ENCODE results near the gene PDE9A. TPM values are rescaled to one million over a fixed set of nuclear protein-coding genes. Genes with fewer than 3 reads are reported as not detected.
"Not testable (repeated sequence)": the region's sequence is repeated elsewhere in the genome, so short reads cannot be mapped to it uniquely, and the experiment has no call there.

The PDE9A gene
- polyA plus RNA-seq, 12 donors, result 6.7 to 20.1 (median 8.5) TPM; not detected in 1

DNA sequence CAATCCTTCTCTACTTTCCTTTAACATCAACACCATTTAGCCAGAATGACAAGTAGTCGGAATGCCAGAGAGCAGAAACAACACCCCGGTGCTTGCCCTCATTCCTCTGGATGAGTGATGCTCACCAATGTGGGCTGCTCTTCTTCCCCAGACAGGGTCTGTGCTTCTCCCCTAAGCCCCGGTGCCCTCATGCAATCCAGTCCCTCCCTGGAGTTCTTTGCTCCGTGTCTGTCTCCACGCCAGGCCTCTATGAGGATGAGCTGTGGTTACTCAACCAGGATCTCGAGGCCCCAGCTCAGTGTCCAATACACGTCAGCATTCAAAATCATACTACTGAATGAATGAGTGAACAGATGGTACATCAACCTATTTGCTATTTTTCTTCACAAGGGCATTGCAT is 29.7 kb upstream of the PDE9A start:
- no peak for DNase-seq

- no peak for DNase-seq
Measured at GRCh38 chr21:42624095-42624790, 29.2 kb upstream of the PDE9A start.

DNA sequence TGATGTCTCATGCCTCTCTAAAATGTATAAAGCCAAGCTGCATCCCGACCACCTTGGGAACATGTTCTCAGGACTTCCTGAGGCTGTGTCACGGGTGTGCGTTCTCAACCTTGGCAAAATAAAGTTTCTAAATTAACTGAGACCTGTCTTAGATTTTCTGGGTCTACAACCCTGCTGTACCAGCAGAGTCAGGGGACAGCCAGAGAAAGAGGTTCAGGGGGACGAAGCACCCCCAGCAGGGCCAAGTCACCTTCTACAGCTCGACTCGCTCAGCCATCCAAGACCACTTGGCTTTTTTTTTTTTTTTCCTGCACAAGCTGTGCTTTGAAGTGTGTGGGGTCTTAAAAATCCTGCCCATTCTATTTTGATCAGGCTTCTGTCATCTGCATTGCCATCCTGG is 28.5 kb upstream of the PDE9A start:
- no peak for DNase-seq

- no peak for DNase-seq
Measured at GRCh38 chr21:42626171-42626570, 27.2 kb upstream of the PDE9A start.

- DNase-seq, result no peak
Measured at GRCh38 chr21:42627527-42628289, 25.7 kb upstream of the PDE9A start.

- not testable (repeated sequence) for DNase-seq
Measured at GRCh38 chr21:42628466-42629061, 24.9 kb upstream of the PDE9A start.

DNA sequence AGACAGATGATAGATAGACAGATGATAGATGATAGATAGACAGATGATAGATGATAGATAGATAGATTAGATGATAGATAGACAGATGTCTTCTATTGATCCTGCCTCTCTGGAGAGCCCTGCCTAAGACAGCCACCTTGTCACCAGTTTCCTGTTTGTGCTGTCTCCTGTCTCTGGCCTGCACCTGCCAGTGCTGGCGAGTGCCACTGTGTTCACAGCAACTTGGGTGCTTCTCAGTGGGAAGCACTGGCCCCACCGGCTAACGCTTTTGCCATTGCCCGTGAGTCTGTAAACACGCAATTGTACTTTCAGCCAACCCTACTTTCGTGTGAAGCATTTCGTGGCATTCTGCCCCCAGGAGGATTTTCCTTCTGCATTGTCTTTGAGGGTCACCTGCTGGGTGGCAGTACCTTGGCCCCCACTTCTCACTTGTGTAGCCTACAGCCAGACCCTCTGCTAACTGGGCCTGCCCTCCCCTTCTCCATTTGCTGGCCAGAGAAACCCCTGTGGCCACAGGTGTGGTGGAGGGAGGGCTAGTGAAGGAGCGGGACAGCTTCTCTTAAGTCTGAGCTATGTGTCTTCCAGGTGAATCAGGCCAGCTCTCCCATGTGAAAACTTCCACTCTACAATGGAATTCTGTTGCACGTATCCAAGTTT is 23.4 kb upstream of the PDE9A start:
- no peak for DNase-seq

GRCh38 chr21:42630626-42631025 is 22.8 kb upstream of the PDE9A start:
- DNase-seq, result no peak

GRCh38 chr21:42631142-42631541 is 22.3 kb upstream of the PDE9A start:
- no peak for DNase-seq

DNA sequence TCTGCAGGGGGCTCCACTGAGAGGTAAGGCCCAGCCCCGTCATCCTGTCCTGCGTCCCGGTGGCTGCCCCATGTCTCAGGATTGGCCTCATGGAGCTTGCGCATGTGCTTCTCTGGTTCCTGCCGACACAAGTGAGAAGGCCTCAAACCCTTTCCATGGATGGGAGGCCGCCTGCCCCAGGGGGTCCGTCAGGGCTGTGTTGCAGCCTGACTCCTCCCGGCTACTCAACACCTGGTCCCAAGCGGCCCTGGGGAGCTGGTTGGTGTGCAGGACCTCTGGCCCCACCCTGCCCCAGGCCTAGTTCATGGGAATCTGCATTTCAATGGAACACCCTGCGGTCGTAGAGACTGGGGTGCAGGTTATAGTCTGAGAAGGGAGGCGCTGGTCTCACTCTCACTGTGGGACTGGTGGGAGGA is 21.1 kb upstream of the PDE9A start:
- DNase-seq, result no peak

DNA sequence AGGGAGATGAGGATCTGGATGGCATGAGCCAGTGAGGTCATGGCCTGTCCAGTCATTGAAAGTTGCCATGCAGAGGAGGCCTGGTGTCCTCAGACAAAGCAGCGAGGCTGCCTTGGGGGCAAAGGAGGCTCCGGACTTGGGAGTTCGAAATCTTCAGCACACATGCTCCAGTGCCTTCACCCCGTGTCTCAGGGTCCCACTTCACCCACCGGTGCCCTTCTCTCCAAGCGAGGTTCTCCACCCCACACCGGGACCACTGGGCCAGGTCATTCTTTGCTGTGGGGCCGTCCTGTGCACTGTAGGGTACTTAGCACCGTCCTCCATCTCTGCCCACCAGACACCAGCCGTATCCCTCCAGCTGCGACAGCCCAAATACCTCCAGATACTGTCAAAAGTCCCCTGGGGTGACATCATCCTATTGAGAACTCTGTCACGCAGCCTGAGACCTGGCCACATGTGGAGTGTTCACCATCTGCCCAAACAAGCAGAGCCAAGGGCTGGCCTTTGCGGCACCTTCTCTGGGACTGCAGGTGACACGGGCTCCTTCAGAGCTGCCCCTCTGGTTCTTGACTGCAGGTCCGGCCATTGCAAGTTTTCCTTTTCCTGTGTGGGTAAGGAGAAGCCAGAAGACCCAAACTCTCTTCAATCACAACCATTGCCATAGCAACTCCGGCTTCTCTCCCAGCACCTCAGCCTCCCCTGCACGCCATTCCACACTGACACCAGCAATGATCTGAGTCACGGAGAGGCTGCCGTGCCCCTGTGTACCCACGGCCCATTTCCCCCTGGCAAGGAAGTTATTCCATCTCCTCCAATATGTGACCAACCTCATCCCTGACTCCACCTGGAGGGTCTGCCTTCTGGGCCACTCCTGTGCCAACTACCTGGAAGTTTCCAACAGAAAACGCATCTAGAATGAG is 20.4 kb upstream of the PDE9A start:
- DNase-seq, result no peak

- DNase-seq, result no peak
Measured at GRCh38 chr21:42633858-42634257, 19.6 kb upstream of the PDE9A start.

DNA sequence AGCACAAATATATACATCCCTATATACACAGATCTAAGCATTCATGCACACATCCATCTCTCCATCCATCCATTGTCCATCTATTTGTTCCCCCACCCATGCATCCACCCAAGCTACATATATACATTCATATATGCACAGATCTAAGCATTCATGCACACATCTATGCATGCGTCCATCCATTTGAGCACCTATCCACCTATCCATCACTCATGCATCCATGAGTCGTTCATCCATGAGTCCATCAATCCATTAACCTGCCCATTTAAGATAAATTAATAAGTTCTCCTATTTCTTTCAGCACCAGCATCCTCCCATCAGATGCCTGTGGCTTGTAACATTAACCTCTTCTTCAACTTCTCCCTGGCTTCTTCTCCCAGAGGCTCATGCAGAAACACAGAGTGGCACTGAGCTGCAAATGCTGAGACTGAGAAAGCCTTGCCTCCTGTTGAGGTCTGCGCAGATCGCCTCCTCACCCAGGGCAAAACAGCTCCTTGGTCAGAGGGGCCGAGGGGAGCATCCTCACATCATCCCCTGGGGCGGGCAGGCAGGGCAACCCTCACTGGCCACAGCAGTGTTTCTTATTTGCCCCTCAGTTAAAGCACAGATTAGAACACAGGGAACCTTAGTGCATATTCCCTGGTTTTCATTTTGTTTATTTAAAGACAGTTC is 17.4 kb upstream of the PDE9A start:
- no peak for DNase-seq

DNA sequence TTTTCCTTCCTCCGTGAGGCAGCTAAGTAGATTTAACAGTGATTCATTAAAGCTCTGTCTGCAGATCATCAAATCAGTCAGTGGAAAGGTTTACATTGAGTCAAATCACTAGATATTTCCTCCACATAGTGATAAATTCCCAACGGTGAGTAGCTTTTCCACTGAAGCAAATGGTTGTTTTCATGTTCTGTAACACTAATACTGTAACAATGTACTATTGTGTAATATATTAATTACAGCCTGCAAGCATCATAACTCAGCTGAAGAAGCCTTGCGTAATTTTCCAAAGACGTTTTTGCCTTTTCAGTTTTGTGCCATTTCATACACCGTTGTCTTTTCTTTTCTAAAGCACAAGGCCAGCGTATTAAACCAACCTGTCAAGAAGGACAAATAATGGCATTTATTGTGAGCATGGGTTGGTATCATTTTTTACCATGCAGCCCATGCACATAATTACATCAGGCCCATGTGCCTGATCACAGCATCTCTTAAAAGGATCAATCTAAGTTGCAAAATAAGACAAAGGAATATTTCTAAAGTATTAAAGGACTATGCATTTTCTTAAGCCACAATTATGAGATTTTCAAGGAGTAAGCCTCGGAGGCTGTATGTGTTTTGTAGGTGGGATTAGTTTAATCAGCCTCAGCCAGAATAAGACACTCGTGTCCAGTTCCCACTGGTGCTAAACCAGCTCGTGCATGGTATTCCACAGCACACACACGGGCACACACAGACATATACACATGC is 16.7 kb upstream of the PDE9A start:
- DNase-seq, result no peak

- no peak for DNase-seq
Measured at GRCh38 chr21:42637267-42638041, 16.0 kb upstream of the PDE9A start.

DNA sequence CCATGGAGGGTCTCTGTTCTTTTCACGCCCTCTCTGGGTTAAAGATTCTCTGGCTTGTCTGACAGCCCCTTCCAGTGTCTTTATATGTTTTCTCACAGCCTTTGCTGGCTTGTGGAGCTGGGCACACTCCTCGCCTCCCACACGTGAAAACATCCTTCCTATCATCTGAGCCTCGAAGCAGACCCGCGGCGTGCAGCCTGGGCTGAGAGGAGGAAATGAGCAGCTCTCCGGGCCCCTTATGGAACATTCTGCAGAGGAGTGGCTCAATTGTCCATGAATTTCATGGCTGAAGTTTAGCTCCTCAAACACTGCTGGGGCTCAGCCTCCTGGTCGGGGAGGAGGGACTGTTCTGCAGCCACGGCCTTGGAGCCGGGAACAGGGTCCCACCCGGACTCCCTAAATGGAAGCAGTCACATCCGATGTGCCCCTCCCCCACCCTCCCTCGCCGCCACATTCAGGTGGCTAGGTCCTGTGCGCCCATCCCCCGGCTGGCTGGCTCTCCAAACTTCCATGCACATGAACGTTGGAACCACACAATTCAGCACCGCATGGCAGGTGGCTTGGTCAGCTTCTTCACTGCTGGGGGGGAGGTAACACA is 15.1 kb upstream of the PDE9A start:
- no peak for DNase-seq

GRCh38 chr21:42639646-42640152 is 13.7 kb upstream of the PDE9A start:
- no peak for DNase-seq

- no peak for DNase-seq
Measured at GRCh38 chr21:42640486-42640885, 12.9 kb upstream of the PDE9A start.
